GM15510 (cell line): ENCODE data around the gene ZEB2.

Experiments
- POLR2A ChIP-seq: IDR thresholded peaks from 3 replicates; pipeline ENCODE4 v1.6.1; 2011; ENCODE audit warnings: borderline replicate concordance; ENCODE audit not compliant: insufficient read length; ENCODE audit errors: extremely low read depth

Gene ZEB2

DNA sequence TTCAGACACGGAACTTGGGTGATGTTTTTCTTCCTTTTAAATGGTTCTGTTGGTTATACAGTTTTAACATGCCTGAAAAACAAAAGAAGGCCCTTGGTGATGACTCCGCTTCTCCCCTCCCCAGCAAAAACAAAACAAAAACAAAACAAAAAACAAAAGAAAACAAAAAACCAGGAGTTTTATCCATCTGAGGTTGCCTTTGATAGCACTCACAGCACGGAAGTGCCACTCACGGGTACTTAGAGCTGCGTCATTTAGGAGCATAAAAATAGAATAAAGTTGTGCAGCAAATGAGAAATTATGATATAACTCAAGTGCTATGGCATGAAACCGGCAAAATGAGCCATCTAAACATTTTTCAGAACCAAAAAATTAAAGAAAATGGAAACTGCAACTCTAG lies 57.7 kb downstream of the ZEB2 start:
- no peak for TF ChIP-seq POLR2A

- no peak for TF ChIP-seq POLR2A
Measured at GRCh38 chr2:144461308-144461766, 58.6 kb downstream of the ZEB2 start.

- TF ChIP-seq POLR2A, result no peak
Measured at GRCh38 chr2:144460727-144461307, 59.1 kb downstream of the ZEB2 start.

GRCh38 chr2:144459937-144460336 lies 60.0 kb downstream of the ZEB2 start:
- no peak for TF ChIP-seq POLR2A

DNA sequence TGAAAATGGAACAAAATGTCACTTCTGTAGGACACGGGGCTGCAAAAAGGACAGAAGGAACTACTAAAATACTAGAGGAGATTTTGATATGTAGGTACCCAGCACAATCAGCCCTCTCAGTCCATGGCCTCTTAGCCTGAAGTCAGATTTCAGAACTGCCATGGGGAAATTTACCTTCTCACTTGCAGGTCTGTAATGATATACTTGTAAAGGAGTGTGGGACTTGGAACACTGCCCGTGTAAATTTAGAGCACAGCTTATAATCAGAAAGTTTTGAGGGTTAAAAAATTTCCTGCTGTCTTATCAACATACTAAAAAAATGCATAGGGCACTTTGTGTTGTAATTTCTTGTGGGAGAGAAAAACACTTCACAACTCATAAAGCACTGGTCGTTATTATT lies 60.6 kb downstream of the ZEB2 start:
- TF ChIP-seq POLR2A, result no peak

GRCh38 chr2:144458541-144458940 lies 61.4 kb downstream of the ZEB2 start:
- TF ChIP-seq POLR2A, result no peak

DNA sequence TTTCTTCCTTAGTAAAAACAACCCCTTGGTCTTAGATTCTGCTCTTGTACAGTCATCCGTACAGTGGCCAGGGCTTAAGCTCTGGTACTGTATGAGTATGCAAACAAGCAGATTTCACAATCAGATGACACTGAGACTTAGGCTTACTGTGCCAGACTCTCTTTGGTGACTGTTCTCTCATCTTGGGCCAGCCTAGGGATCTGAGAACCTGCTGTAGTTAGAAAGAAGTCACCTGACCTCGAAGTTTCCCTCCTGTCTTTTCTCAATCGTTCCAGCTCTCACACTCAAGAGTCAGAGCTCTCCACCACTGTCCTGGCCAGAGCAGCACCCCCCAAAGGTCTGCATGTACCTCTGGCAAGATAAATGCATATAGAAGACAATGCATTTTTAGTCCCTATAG lies 63.2 kb downstream of the ZEB2 start:
- TF ChIP-seq POLR2A, result no peak

DNA sequence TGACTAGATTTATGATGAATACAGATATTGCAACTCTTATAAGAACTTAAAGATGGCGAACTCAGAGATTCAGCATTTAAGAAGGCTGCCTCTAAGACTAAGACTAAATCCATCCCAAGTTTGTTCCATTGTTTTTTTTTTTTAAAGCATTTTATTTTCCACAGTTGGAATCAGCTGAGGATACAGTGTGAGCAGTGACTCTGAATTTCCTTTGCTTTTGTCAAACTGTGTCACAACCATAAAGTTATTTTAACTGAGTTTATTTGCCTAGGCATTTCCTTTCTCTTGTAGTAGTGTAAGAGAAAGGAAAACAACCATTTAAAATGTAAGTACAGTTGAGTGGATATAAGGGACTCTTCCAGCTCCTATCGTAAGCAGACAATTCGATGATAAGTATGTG lies 63.9 kb downstream of the ZEB2 start:
- no peak for TF ChIP-seq POLR2A

GRCh38 chr2:144454466-144455287 lies 65.2 kb downstream of the ZEB2 start:
- TF ChIP-seq POLR2A, result no peak

- no peak for TF ChIP-seq POLR2A
Measured at GRCh38 chr2:144453486-144454158, 66.3 kb downstream of the ZEB2 start.

- TF ChIP-seq POLR2A, result no peak
Measured at GRCh38 chr2:144452989-144453336, 67.0 kb downstream of the ZEB2 start.

- no peak for TF ChIP-seq POLR2A
Measured at GRCh38 chr2:144452169-144452988, 67.5 kb downstream of the ZEB2 start.

DNA sequence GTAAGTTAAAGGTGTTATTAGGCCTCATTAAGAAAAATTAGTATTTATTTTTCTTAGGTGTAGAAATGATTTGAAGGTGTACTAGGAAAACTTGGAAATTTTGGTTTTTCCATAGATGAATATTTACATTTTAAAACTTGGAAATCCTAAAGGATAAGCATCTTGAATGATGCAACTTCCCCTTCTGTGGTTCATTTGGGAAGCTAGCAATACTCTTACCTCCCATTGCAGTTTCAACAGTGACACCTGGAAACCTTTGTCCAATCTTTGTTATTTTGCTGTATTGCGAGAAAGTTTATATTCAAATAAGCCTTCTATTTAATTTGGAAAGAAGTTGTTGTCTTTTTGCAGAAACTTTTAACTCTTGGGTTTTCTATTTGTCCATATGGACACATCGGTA lies 68.5 kb downstream of the ZEB2 start:
- no peak for TF ChIP-seq POLR2A

GRCh38 chr2:144449028-144449406 lies 70.9 kb downstream of the ZEB2 start:
- TF ChIP-seq POLR2A, result no peak
